Pancreas (tissue), 10 donors: ENCODE data around the gene ITPA. TPM values are rescaled to one million over a fixed set of nuclear protein-coding genes. Genes with fewer than 3 reads are reported as not detected.
A peak's percentile ranks its signal among the peaks of the same experiment; 100 is the strongest.

ENCODE experiments used
- ATAC-seq, 4 donors: fragments of 200-7000 bp; cut with Tn5 transposase; one replicate each; pipeline versions ENCODE4 v1.8.0 to v1.9.1; 2020; ENCODE audit warnings: mild to moderate bottlenecking in 4 of 4, moderate library complexity in 4 of 4
- DNase-seq, 6 donors: peaks; one replicate each; pipeline ENCODE4 v3.0.0-alpha.2; 2020
- FAIRE-seq: peaks from 2 replicates; lab custom pipeline; 2012; peaks lifted over from hg19 to GRCh38; lab: Jason Lieb, UNC
- H3K27ac ChIP-seq, 4 donors: fragments of 200-600 bp; sonication (generic); 1 replicate in 3 of 4; 2 replicates in 1 of 4; pipeline versions ENCODE4 v1.5.0 to v1.8.0; 2020
- H3K27me3 ChIP-seq, 4 donors: fragments of 200-600 bp; one replicate each; pipeline ENCODE4 v1.8.0; 2021
- H3K36me3 ChIP-seq, 3 donors: fragments of 200-600 bp; sonication (generic) in 1 of 3; one replicate each; pipeline versions ENCODE4 v1.5.0 to v1.8.0; 2020 to 2021
- H3K4me1 ChIP-seq, 3 donors: fragments of 200-600 bp; one replicate each; pipeline ENCODE4 v1.8.0; 2021
- H3K4me3 ChIP-seq, 4 donors: fragments of 200-600 bp; sonication (generic) in 2 of 4; one replicate each; pipeline versions ENCODE4 v1.5.0 to v1.8.0; 2020 to 2021
- H3K9me3 ChIP-seq, 4 donors: fragments of 200-600 bp; one replicate each; pipeline ENCODE4 v1.8.0; 2021
- WGBS, 2 donors: extraction: QIAGEN DNeasy Blood & Tissue Kit; methylation state at CpG; one replicate each; pipeline ENCODE4 v1.1.7; 2013; 5-methylcytosine and 5-hydroxymethylcytosine counted together
- intact Hi-C, 3 donors: fragments of 100-400 bp; cut with DNase I; formaldehyde crosslinking; loops; one replicate each; pipeline versions ENCODE4 v1.11.1 to v1.14.2; 2022
- polyA plus RNA-seq, 2 donors: library from polyadenylated mRNA; stranded (reverse); fragments of 200-250 nt; gene quantifications; one replicate each; pipeline ENCODE4 v1.2.3, GENCODE V29; 2013
- total RNA-seq, 6 donors: library from RNA; stranded (reverse); fragmentation: NEBNext Ultra II Directional in 4 of 6; extraction: Animal tissue kit (Norgen Biotek cat#: 25700) in 4 of 6; gene quantifications; one replicate each; pipeline versions ENCODE4 v1.2.1 to v1.2.4, GENCODE V29; 2021 to 2023
- TF ChIP-seq, protein P1 (sequence below), 4 donors: fragments of 200-600 bp; sonication (generic) in 3 of 4; IDR thresholded peaks; one replicate each; pipeline versions ENCODE4 v1.5.0 to v1.8.0; 2021; ENCODE audit warnings: antibody characterized with exemption in 4 of 4
- donor health status: healthy with polysubstance abuse.
- donor health status: DM: no; HTN: no; CAD: no; lungs with moderate emphysema.
- donor health status: DM: no; HTN: no; CAD: no.
- donor health status: control.
- donor health status: control.
- donor health status: Bipolar disorder and iron deficiency.
- donor health status: DM: yes; HTN: yes; CAD: no.
- donor health status: DM: no; HTN: no; CAD: no.
- donor health status: DM: no; HTN: no; CAD: no.
- donor health status: DM: yes; HTN: yes; CAD: no.

Gene ITPA
- total and polyA plus RNA-seq, 8 donors = 14.2 to 111 (median 25.9) TPM

- 86 to 91% methylated on average over 4 of the region's 4 CpGs for WGBS, 2 donors
These were observed 19.7 kb upstream of the ITPA start for GRCh38 chr20:3189561-3190131.

DNA sequence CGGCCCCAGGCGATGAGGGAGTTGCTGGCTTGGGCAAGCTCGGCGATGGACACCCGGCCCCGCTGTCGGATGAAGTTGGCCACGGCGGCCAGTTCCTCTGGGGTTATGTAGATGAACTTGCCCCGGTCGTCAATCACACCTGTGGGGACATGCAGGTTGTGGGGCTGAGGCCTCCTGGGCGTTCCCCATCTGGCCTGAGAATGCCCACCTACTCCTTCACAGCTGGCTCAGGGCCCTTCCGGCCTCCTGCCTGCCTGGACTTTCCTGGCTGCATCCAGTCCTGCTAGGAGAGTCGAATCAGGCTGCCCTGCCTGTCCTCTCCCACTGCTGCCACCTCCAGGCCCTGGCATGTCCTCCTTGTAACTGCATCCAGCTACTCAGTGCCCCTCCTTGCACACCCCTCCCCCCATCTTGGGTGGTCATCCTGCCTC is 18.6 kb upstream of the ITPA start:
- FAIRE-seq = no peak
- peak in 1 of 6 donors; percentile 69 for DNase-seq
- Histone ChIP-seq H3K4me1 (no peaks in the 10 kb centered on the region), H3K9me3 (no peaks in the 10 kb centered on the region), H3K36me3 (peaks cover 3 to 42% (median 26%) of the 10 kb centered on the region in 3 donors), H3K27me3 (no peaks in the 10 kb centered on the region), H3K4me3 (no peak overlapping the region), H3K27ac (no peak overlapping the region)
- intact Hi-C loops = no loop called here
- 91 to 92% methylated on average over 14 of the region's 14 CpGs for WGBS, 2 donors
- no peak for ATAC-seq
- TF ChIP-seq, protein P1, sequence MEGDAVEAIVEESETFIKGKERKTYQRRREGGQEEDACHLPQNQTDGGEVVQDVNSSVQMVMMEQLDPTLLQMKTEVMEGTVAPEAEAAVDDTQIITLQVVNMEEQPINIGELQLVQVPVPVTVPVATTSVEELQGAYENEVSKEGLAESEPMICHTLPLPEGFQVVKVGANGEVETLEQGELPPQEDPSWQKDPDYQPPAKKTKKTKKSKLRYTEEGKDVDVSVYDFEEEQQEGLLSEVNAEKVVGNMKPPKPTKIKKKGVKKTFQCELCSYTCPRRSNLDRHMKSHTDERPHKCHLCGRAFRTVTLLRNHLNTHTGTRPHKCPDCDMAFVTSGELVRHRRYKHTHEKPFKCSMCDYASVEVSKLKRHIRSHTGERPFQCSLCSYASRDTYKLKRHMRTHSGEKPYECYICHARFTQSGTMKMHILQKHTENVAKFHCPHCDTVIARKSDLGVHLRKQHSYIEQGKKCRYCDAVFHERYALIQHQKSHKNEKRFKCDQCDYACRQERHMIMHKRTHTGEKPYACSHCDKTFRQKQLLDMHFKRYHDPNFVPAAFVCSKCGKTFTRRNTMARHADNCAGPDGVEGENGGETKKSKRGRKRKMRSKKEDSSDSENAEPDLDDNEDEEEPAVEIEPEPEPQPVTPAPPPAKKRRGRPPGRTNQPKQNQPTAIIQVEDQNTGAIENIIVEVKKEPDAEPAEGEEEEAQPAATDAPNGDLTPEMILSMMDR (IDR thresholded peaks at IDR 0.05) = no peak

More at GRCh38 chr20:3189561-3190131, 19.7 kb upstream of the ITPA start:
- H3K27me3 ChIP-seq = no peaks in the 10 kb centered on the region
- FAIRE-seq = no peak
- no peaks in the 10 kb centered on the region for H3K9me3 ChIP-seq
- no peak overlapping the region for H3K4me3 ChIP-seq
- H3K36me3 ChIP-seq = peaks cover 0 to 34% (median 19%) of the 10 kb centered on the region in 3 donors
- DNase-seq = peak in 1 of 6 donors; percentile 4
- no peaks in the 10 kb centered on the region for H3K4me1 ChIP-seq
- no peak overlapping the region for H3K27ac ChIP-seq
- TF ChIP-seq, protein P1 (IDR thresholded peaks at IDR 0.05) = no peak
- intact Hi-C loops = no loop called here
- ATAC-seq = no peak

DNA sequence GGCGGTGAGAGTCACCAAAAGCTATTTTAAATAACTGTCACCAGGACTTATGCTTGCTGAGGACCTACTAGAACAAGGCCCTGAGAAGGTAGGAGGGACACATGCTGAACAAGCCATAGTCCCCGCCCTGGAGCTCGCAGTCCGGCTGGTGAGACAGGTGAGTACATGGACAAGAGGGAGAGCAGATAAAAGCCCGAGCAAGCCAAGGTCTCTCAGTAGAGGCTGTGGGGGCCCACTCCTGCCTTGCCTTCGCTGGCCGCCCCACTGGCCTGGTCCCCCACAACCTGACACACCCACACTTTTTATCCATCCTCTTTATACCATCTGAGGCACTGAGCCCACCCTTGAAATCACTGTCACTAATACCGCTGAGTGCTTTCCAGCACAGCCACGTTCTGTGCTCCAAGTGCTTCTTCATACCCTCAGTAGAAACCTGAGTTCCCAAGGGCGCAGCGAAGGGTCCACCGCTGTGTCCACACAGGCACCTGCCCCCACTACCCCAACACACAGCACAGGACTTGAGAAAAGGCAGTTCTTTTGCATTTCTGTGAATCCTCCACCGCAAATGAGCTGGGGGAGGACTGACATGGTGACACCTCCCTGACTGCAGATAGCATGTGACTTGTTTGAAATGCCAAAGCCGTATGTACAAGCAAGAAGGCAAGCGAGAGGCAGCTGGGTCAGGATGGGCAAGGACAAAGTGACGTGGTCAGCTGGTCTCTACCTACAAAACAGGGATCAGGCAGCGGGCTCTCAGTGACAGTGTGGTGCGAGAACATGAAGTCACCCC is 16.9 kb upstream of the ITPA start:
- WGBS, 2 donors = 90 to 93% methylated on average over 18 of the region's 18 CpGs
- no peaks in the 10 kb centered on the region for H3K4me1 ChIP-seq
- ATAC-seq (no peak), FAIRE-seq (no peak), DNase-seq (peak in 1 of 6 donors; percentile 19)
- H3K9me3 ChIP-seq = no peaks in the 10 kb centered on the region
- no peak overlapping the region for H3K27ac ChIP-seq
- TF ChIP-seq, protein P1 (IDR thresholded peaks at IDR 0.05) = no peak
- H3K36me3 ChIP-seq = peaks cover 3 to 44% (median 26%) of the 10 kb centered on the region in 3 donors
- H3K4me3 ChIP-seq = no peak overlapping the region
- no peaks in the 10 kb centered on the region for H3K27me3 ChIP-seq
- intact Hi-C loops = no loop called here

DNA sequence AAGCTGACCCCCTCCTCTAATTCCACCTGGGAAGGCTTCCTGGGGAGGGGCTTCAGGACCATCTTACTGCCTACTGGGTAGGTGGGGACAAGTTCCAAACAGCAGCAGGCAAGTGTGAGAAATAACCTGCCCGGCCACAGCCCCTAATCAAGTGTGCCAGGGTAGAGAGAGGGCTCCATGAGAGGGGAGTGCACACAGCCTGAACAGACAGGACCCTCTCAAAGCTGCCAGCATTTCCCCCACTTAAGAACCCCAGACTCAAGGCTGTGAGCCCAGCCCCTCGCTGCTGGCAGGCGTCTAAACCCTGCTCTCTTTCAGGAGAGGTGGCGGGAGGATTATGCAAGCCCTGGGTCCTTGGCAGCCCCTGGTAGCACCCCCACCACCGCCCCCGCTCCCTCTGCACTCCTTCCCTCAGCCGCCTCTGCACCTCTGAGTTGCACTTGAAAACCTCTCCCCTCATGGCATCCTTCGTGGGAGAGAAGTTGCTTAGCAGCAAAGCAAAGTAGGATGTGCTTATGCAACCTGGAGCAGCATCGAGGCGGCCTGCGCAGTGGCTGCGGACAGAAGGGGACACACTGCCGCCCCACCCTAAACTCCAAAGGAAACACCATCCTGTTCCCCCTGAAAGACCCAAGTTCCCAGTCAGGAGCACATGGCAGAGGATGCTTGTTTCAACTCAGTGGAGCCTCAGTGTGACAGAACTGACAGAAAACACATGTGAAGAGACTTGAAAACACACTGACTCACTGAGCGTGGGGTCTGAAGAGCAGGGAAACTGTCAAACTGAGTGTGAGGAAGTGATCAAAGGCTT is 15.3 kb upstream of the ITPA start:
- ATAC-seq (no peak), FAIRE-seq (no peak), DNase-seq (peak in 1 of 6 donors; percentile 35)
- Histone ChIP-seq H3K27me3 (no peaks in the 10 kb centered on the region), H3K36me3 (peaks cover 3 to 50% (median 26%) of the 10 kb centered on the region in 3 donors), H3K4me3 (no peak overlapping the region), H3K9me3 (no peaks in the 10 kb centered on the region), H3K4me1 (no peaks in the 10 kb centered on the region), H3K27ac (no peak overlapping the region)
- TF ChIP-seq, protein P1 (IDR thresholded peaks at IDR 0.05) = no peak
- intact Hi-C loops = no loop called here
- 95 to 98% methylated on average over 14 of the region's 14 CpGs for WGBS, 2 donors
